ENCODE results near the gene ROBO1. TPM values are rescaled to one million over a fixed set of nuclear protein-coding genes. Genes with fewer than 3 reads are reported as not detected.

ROBO1 gene
- total RNA-seq, 2 experiments from 2014 or later: 0.36 to 0.69 TPM

DNA sequence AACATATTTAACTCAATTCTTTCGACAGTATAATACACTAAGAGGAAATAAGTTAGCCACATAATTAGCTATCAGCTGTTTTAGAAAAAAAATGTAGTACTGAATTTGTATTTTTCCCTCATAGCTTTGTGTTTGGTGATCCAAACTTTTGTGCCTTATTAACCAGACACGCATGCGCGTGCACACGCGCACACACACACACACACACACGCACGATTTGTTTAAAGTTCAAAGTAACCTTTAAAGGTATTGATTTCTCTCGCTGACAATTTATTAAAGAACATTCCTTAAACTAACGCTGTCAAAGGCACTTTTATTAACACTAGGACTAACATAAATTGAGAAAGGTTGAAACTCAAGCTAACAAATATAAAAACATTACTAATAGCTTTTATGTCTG lies 198.9 kb downstream of the ROBO1 start:
- POLR2A ChIA-PET: no interaction called here
- CTCF ChIA-PET: no interaction called here

DNA sequence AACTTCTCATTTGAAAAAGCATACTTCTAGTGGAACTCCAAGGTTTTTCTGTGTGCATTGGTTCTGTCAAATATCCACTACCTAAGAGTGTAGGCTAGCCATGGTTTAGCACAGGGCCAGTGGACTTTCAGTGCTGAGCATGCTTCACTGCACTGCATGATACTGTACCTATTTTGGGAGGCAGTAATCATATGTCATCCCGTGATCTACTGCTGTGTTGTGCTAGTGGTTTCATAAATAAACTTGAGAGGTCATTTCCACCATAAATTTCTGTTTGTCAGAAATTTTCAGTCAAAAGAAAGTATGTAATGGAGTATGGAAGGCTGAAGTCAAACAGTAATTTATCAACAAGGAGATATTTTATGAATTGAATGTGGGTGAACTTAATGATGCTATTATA lies 203.6 kb downstream of the ROBO1 start:
- ChIA-PET CTCF (no interaction called here), POLR2A (no interaction called here)
- Histone ChIP-seq H3K4me1 (ENCODE audit: insufficient read depth, low read length) (no peaks in the 10 kb centered on the region), H3K4me3 (ENCODE audit: low read length) (no peak overlapping the region), H3K36me3 (ENCODE audit: insufficient read depth, low read length) (no peaks in the 10 kb centered on the region), H3K27ac (ENCODE audit: low read depth in 1 of 2, low read length in 2 of 2) (no peak overlapping the region), H3K9me3 (ENCODE audit: control insufficient read depth in 1 of 2, insufficient read depth in 1 of 2, low read length in 2 of 2) (peaks cover 0 to 5% of the 10 kb centered on the region in 2 experiments), H3K27me3 (ENCODE audit: control insufficient read depth in 1 of 2, insufficient read depth in 2 of 2, low read length in 2 of 2) (no peaks in the 10 kb centered on the region)
- Mint-ChIP-seq H3K9me3 (peaks cover 2% of the 10 kb centered on the region), H3K4me1 (ENCODE audit: low read depth) (no peaks in the 10 kb centered on the region), H3K27me3 (no peaks in the 10 kb centered on the region), H3K27ac (no peak overlapping the region), H3K36me3 (ENCODE audit: low read depth) (no peaks in the 10 kb centered on the region), H3K4me3 (no peak overlapping the region)
- intact Hi-C loops (cut with DNase I, micrococcal nuclease): no loop called here
- ATAC-seq (ENCODE audit: poor library complexity): no peak
- TF ChIP-seq, protein P1, sequence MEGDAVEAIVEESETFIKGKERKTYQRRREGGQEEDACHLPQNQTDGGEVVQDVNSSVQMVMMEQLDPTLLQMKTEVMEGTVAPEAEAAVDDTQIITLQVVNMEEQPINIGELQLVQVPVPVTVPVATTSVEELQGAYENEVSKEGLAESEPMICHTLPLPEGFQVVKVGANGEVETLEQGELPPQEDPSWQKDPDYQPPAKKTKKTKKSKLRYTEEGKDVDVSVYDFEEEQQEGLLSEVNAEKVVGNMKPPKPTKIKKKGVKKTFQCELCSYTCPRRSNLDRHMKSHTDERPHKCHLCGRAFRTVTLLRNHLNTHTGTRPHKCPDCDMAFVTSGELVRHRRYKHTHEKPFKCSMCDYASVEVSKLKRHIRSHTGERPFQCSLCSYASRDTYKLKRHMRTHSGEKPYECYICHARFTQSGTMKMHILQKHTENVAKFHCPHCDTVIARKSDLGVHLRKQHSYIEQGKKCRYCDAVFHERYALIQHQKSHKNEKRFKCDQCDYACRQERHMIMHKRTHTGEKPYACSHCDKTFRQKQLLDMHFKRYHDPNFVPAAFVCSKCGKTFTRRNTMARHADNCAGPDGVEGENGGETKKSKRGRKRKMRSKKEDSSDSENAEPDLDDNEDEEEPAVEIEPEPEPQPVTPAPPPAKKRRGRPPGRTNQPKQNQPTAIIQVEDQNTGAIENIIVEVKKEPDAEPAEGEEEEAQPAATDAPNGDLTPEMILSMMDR (IDR thresholded peaks at IDR 0.05): no peak
- no peak for DNase-seq

More for the DNA sequence above, 198.9 kb downstream of the ROBO1 start:
- TF ChIP-seq, protein P1 (IDR thresholded peaks at IDR 0.05): no peak
- intact Hi-C loops (cut with DNase I, micrococcal nuclease): no loop called here
- Mint-ChIP-seq H3K9me3 (peaks cover 2% of the 10 kb centered on the region), H3K4me1 (ENCODE audit: low read depth) (no peaks in the 10 kb centered on the region), H3K27ac (no peak overlapping the region), H3K36me3 (ENCODE audit: low read depth) (no peaks in the 10 kb centered on the region), H3K27me3 (no peaks in the 10 kb centered on the region), H3K4me3 (no peak overlapping the region)
- H3K4me1 ChIP-seq (ENCODE audit: insufficient read depth, low read length): no peaks in the 10 kb centered on the region
- peaks cover 0 to 4% of the 10 kb centered on the region in 2 experiments for H3K9me3 ChIP-seq (ENCODE audit: control insufficient read depth in 1 of 2, insufficient read depth in 1 of 2, low read length in 2 of 2)
- no peak overlapping the region for H3K27ac ChIP-seq (ENCODE audit: low read depth in 1 of 2, low read length in 2 of 2)
- H3K27me3 ChIP-seq (ENCODE audit: control insufficient read depth in 1 of 2, insufficient read depth in 2 of 2, low read length in 2 of 2): no peaks in the 10 kb centered on the region
- DNase-seq: no peak
- H3K36me3 ChIP-seq (ENCODE audit: insufficient read depth, low read length): no peaks in the 10 kb centered on the region
- no peak overlapping the region for H3K4me3 ChIP-seq (ENCODE audit: low read length)
- no peak for ATAC-seq (ENCODE audit: poor library complexity)

DNA sequence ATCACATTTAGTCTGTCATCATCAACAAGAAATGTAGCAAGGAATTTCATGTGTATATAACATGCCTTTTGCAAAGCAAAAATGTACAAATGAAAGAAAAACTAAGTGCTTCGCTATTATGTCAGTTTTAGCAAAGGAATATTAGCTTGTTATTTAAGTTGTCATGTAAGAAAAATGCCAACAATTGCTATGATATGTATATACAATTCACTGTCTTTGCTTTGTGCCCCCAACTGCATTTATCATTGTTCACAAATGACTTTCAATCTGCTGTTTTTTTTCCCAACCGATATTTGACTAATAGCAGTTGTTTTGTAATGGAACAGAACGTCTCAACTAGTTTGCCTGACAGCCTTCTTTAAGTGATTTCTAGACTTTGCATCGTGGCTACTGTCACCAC lies 207.1 kb downstream of the ROBO1 start:
- Histone ChIP-seq H3K27ac (ENCODE audit: low read depth in 1 of 2, low read length in 2 of 2) (no peak overlapping the region), H3K4me3 (ENCODE audit: low read length) (no peak overlapping the region), H3K9me3 (ENCODE audit: control insufficient read depth in 1 of 2, insufficient read depth in 1 of 2, low read length in 2 of 2) (peaks cover 0 to 5% of the 10 kb centered on the region in 2 experiments), H3K36me3 (ENCODE audit: insufficient read depth, low read length) (no peaks in the 10 kb centered on the region), H3K4me1 (ENCODE audit: insufficient read depth, low read length) (no peaks in the 10 kb centered on the region), H3K27me3 (ENCODE audit: control insufficient read depth in 1 of 2, insufficient read depth in 2 of 2, low read length in 2 of 2) (no peaks in the 10 kb centered on the region)
- ATAC-seq (ENCODE audit: poor library complexity): no peak
- Mint-ChIP-seq H3K27me3 (no peaks in the 10 kb centered on the region), H3K27ac (no peak overlapping the region), H3K9me3 (peaks cover 2% of the 10 kb centered on the region), H3K4me1 (ENCODE audit: low read depth) (no peaks in the 10 kb centered on the region), H3K4me3 (no peak overlapping the region), H3K36me3 (ENCODE audit: low read depth) (no peaks in the 10 kb centered on the region)
- CTCF ChIA-PET: no interaction called here
- intact Hi-C loops (cut with DNase I, micrococcal nuclease): no loop called here
- TF ChIP-seq, protein P1 (IDR thresholded peaks at IDR 0.05): no peak
- POLR2A ChIA-PET: no interaction called here
- DNase-seq: no peak

All from CD4-positive, alpha-beta T cell (primary cell).